Ascending aorta (tissue), 2 donors: ENCODE measurements around the gene COL18A1. TPM values are rescaled to one million over a fixed set of nuclear protein-coding genes. Genes with fewer than 3 reads are reported as not detected.

Experiments
- DNase-seq, 2 donors: peaks; one replicate each; pipeline ENCODE4 v3.0.0-alpha.2; 2019; ENCODE audit warnings: low spot score in 2 of 2
- H3K27ac ChIP-seq, 2 donors: fragments of 200-600 bp; sonication (generic); one replicate each; pipeline ENCODE4 v1.5.1; 2016 to 2017; ENCODE audit warnings: mild to moderate bottlenecking in 1 of 2
- H3K27me3 ChIP-seq: fragments of 200-600 bp; sonication (generic); one replicate; pipeline ENCODE4 v1.5.1; 2017
- H3K36me3 ChIP-seq, 2 donors: fragments of 200-600 bp; sonication (generic); one replicate each; pipeline ENCODE4 v1.5.1; 2016
- H3K4me1 ChIP-seq, 2 donors: fragments of 200-600 bp; sonication (generic); one replicate each; pipeline ENCODE4 v1.5.1; 2016 to 2017; ENCODE audit warnings: mild to moderate bottlenecking in 1 of 2
- H3K4me3 ChIP-seq, 2 donors: fragments of 200-600 bp; sonication (generic); one replicate each; pipeline ENCODE4 v1.5.1; 2016 to 2017; ENCODE audit warnings: mild to moderate bottlenecking in 1 of 2
- H3K9me3 ChIP-seq, 2 donors: fragments of 200-600 bp; sonication (generic); one replicate each; pipeline ENCODE4 v1.5.1; 2016
- CTCF ChIP-seq, 3 experiments: fragments of 200-600 bp in 2 of 3; fragments of 450-650 bp in 1 of 3; sonication (generic) in 2 of 3; IDR thresholded peaks; one replicate each; pipeline ENCODE4 v1.5.1; 2016 to 2019; ENCODE audit warnings: antibody characterized with exemption in 3 of 3, mild to moderate bottlenecking in 1 of 3, moderate library complexity in 1 of 3
- intact Hi-C: fragments of 100-400 bp; cut with DNase I; formaldehyde crosslinking; loops from one replicate; pipeline ENCODE4 v1.15.1; 2023
- total RNA-seq: library from RNA; depleted of rRNA; stranded (reverse); fragments of >200 nt; gene quantifications from one replicate; pipeline ENCODE4 v1.1.0, GENCODE V29; 2016

Gene COL18A1
- total RNA-seq, 1 donor from 2014 or later: 699 TPM

- intact Hi-C loops: loop anchor here (1.0 to 10.0 kb wide), 5 partner anchors 41 to 769 kb away; partner anchors contain the start of genes C21orf58, PCBP3 and PCNT
- TF ChIP-seq CTCF (IDR thresholded peaks at IDR 0.05): peak; percentile 72 to 90 (median 78)
- H3K27me3 ChIP-seq: no peaks in the 10 kb centered on the region
- H3K36me3 ChIP-seq: no peaks in the 10 kb centered on the region
- no peaks in the 10 kb centered on the region for H3K9me3 ChIP-seq
- no peaks in the 10 kb centered on the region for H3K4me1 ChIP-seq
- H3K4me3 ChIP-seq: peak overlapping the region; percentile 65 to 66
- DNase-seq: peak in 1 of 2 donors; percentile 93
- peak overlapping the region; percentile 82 for H3K27ac ChIP-seq
Observed at GRCh38 chr21:45555557-45556301, 150.8 kb downstream of the COL18A1 start.

GRCh38 chr21:45556302-45556644 is 151.3 kb downstream of the COL18A1 start:
- Histone ChIP-seq H3K4me3 (peak overlapping the region; percentile 65 to 66), H3K36me3 (no peaks in the 10 kb centered on the region), H3K9me3 (no peaks in the 10 kb centered on the region), H3K27ac (peak overlapping the region; percentile 82), H3K27me3 (no peaks in the 10 kb centered on the region), H3K4me1 (no peaks in the 10 kb centered on the region)
- TF ChIP-seq CTCF (IDR thresholded peaks at IDR 0.05): no peak
- no peak for DNase-seq
- intact Hi-C loops: loop anchor here (1.0 to 10.0 kb wide), 4 partner anchors 86 to 769 kb away; partner anchors contain the start of genes C21orf58, PCBP3 and PCNT

- Histone ChIP-seq H3K27me3 (no peaks in the 10 kb centered on the region), H3K4me3 (no peak overlapping the region), H3K4me1 (no peaks in the 10 kb centered on the region), H3K27ac (peak overlapping the region in 1 of 2 donors; percentile 82), H3K9me3 (no peaks in the 10 kb centered on the region), H3K36me3 (no peaks in the 10 kb centered on the region)
- DNase-seq: no peak
- no peak for TF ChIP-seq CTCF (IDR thresholded peaks at IDR 0.05)
- intact Hi-C loops: loop anchor here (1.0 to 10.0 kb wide), 4 partner anchors 85 to 768 kb away; partner anchors contain the start of genes C21orf58, PCBP3 and PCNT
Observed at GRCh38 chr21:45556645-45557615, 152.0 kb downstream of the COL18A1 start.

GRCh38 chr21:45557616-45558043 is 152.7 kb downstream of the COL18A1 start:
- H3K36me3 ChIP-seq: no peaks in the 10 kb centered on the region
- H3K4me1 ChIP-seq: no peaks in the 10 kb centered on the region
- no peak for TF ChIP-seq CTCF (IDR thresholded peaks at IDR 0.05)
- H3K4me3 ChIP-seq: no peak overlapping the region
- no peak for DNase-seq
- no peaks in the 10 kb centered on the region for H3K9me3 ChIP-seq
- no peaks in the 10 kb centered on the region for H3K27me3 ChIP-seq
- H3K27ac ChIP-seq: no peak overlapping the region
- intact Hi-C loops: loop anchor here (5.0 to 10.0 kb wide), 3 partner anchors 85 to 767 kb away; partner anchors contain the start of genes C21orf58, PCBP3 and PCNT

- intact Hi-C loops: loop anchor here (5.0 to 10.0 kb wide), 3 partner anchors 84 to 767 kb away; partner anchors contain the start of genes C21orf58, PCBP3 and PCNT
Observed at GRCh38 chr21:45558044-45558721, 153.2 kb downstream of the COL18A1 start.

More at GRCh38 chr21:45558044-45558721, 153.2 kb downstream of the COL18A1 start:
- Histone ChIP-seq H3K27me3 (no peaks in the 10 kb centered on the region), H3K9me3 (no peaks in the 10 kb centered on the region), H3K27ac (no peak overlapping the region), H3K4me1 (no peaks in the 10 kb centered on the region), H3K4me3 (no peak overlapping the region), H3K36me3 (no peaks in the 10 kb centered on the region)
- DNase-seq: peak in 1 of 2 donors; percentile 55
- TF ChIP-seq CTCF (IDR thresholded peaks at IDR 0.05): no peak
